Body of pancreas (tissue), 4 donors: ENCODE data around the gene OSBP2. TPM values are rescaled to one million over a fixed set of nuclear protein-coding genes. Genes with fewer than 3 reads are reported as not detected.

Experiments
- ATAC-seq: fragments of 150-250 bp; one replicate; pipeline ENCODE4 v1.9.1; 2016
- DNase-seq, 4 donors: peaks; one replicate each; pipeline ENCODE4 v3.0.0-alpha.2; 2019
- H3K27ac ChIP-seq, 4 donors: fragments of 200-600 bp; sonication (generic); 1 replicate in 3 of 4; 2 replicates in 1 of 4; pipeline versions ENCODE4 v1.5.1 to v1.6.1; 2016 to 2019; ENCODE audit warnings: mild to moderate bottlenecking in 1 of 4, mixed read lengths in 1 of 4, moderate library complexity in 1 of 4
- H3K27me3 ChIP-seq, 2 donors: fragments of 200-600 bp; sonication (generic); one replicate each; pipeline ENCODE4 v1.6.0; 2016; ENCODE audit warnings: mild to moderate bottlenecking in 1 of 2
- H3K36me3 ChIP-seq, 2 donors: fragments of 200-600 bp; sonication (generic); replicated peaks in 1 of 2; 2 replicates each; pipeline ENCODE4 v1.5.1; 2016; ENCODE audit warnings: low read depth in 2 of 2; ENCODE audit not compliant: insufficient read depth in 1 of 2
- H3K4me1 ChIP-seq: fragments of 200-600 bp; sonication (generic); one replicate; pipeline ENCODE4 v1.6.0; 2016
- H3K4me3 ChIP-seq, 2 donors: fragments of 200-600 bp; sonication (generic); 1 replicate in 1 of 2; 2 replicates in 1 of 2; pipeline ENCODE4 v1.5.1; 2016 to 2019
- H3K9me3 ChIP-seq, 3 donors: fragments of 200-600 bp; sonication (generic); 1 replicate in 2 of 3; 2 replicates in 1 of 3; pipeline ENCODE4 v1.5.1; 2016
- POLR2A ChIP-seq, 3 donors: fragments of 450-650 bp; IDR thresholded peaks; one replicate each; pipeline ENCODE4 v1.6.1; 2016; ENCODE audit warnings: antibody characterized with exemption in 3 of 3, mild to moderate bottlenecking in 2 of 3
- WGBS, 2 donors: methylation state at CpG; one replicate each; pipeline ENCODE4 v1.1.5; 2017; 5-methylcytosine and 5-hydroxymethylcytosine counted together
- intact Hi-C: fragments of 100-400 bp; cut with DNase I; formaldehyde crosslinking; loops from one replicate; pipeline ENCODE4 v1.15.1; 2023
- total RNA-seq, 2 donors: library from RNA; depleted of rRNA; stranded (reverse); fragments of >200 nt; gene quantifications; one replicate each; pipeline ENCODE4 v1.1.0, GENCODE V29; 2016
- TF ChIP-seq, protein P1 (sequence below), 7 experiments: fragments of 450-650 bp in 4 of 7; fragments of 200-600 bp in 3 of 7; sonication (generic) in 3 of 7; IDR thresholded peaks; one replicate each; pipeline ENCODE4 v1.5.1; 2016 to 2019; ENCODE audit warnings: antibody characterized with exemption in 7 of 7

Gene OSBP2
- total RNA-seq, 2 donors from 2014 or later: 2.3 to 3.0 TPM

DNA sequence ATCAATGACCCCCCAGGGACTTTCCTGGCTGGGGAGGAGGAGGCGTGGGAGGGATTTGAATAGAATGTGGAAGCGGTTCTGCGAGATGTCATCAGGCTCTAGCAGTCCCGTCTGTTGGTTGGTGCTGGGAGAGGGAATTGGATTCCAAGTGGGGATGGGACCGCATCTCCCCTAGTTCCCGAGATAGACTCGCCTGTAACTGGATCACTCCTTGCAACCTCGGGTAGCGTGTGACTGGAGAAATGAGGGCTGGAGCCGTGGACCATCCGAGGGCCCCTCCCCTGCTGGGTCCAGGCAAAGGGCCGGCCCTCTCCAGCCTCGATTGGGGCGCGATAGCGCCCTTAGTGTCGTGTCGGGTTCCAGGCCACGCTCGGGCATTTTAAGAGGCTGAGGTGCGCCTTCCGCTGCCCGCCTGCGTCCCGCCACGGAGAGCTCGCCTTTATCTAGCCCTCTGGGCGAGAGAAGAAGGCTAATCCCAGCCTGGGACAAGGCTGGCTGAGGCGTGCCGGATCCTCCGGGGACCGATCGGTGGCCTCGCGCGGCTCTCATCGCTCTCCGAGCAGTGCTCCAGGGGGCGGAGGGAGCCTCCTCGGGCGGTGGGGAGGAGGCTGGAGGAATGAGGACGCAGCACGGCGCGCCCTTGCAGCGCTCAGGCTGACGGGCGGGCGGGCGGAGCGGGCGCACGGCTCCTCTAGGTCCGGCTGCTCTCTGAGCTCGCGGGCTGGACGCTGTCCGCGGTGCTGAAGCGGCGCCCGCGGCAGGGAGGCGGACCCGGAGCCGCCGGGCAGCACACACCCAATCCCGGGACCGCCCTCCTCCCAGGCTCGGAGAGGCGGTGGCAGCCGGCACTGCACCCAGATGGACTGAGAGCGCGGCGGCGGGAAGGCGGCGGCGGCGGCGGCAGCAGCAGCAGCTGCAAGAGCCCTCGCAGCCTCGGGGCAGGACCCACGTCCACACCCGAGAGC lies 107.8 kb downstream of the OSBP2 start:
- peak; percentile 88 to 93 (median 90) for DNase-seq
- TF ChIP-seq POLR2A (IDR thresholded peaks at IDR 0.05): no peak
- TF ChIP-seq, protein P1, sequence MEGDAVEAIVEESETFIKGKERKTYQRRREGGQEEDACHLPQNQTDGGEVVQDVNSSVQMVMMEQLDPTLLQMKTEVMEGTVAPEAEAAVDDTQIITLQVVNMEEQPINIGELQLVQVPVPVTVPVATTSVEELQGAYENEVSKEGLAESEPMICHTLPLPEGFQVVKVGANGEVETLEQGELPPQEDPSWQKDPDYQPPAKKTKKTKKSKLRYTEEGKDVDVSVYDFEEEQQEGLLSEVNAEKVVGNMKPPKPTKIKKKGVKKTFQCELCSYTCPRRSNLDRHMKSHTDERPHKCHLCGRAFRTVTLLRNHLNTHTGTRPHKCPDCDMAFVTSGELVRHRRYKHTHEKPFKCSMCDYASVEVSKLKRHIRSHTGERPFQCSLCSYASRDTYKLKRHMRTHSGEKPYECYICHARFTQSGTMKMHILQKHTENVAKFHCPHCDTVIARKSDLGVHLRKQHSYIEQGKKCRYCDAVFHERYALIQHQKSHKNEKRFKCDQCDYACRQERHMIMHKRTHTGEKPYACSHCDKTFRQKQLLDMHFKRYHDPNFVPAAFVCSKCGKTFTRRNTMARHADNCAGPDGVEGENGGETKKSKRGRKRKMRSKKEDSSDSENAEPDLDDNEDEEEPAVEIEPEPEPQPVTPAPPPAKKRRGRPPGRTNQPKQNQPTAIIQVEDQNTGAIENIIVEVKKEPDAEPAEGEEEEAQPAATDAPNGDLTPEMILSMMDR (IDR thresholded peaks at IDR 0.05): peak; percentile 25 to 87 (median 62)
- no peaks in the 10 kb centered on the region for H3K9me3 ChIP-seq
- H3K36me3 ChIP-seq: no peaks in the 10 kb centered on the region
- whole genome bisulfite sequencing, 2 donors: 3 to 9% methylated on average over 10 to 81 of the region's 85 CpGs
- H3K4me1 ChIP-seq: peaks cover 11% of the 10 kb centered on the region
- H3K4me3 ChIP-seq: no peak overlapping the region
- no peak overlapping the region for H3K27ac ChIP-seq
- ATAC-seq: peak; percentile 99
- intact Hi-C loops: no loop called here
- H3K27me3 ChIP-seq: no peaks in the 10 kb centered on the region

DNA sequence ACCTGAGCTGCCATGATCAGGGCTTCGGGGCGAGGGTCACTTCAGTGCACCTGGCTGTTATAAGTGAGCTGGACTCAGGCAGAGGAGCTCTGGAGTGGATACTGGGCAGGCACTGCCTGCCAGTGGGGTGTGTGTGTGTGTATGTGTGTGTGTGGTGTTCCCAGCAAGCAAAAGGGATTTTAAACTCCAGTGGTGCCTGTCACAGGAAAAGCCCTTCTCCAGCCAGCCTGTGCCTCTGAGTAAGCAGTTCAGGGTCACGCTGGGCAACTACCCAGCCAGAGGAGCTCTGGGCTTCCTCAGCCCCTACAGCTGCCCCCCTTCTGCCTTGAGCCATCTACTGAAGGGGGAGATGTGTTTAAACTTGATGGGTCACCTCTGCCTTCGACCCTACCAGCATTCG lies 109.0 kb downstream of the OSBP2 start:
- TF ChIP-seq, protein P1 (IDR thresholded peaks at IDR 0.05): no peak
- no peak for TF ChIP-seq POLR2A (IDR thresholded peaks at IDR 0.05)
- intact Hi-C loops: no loop called here
- H3K9me3 ChIP-seq: no peaks in the 10 kb centered on the region
- DNase-seq (no peak), ATAC-seq (no peak)
- H3K36me3 ChIP-seq: no peaks in the 10 kb centered on the region
- no peaks in the 10 kb centered on the region for H3K27me3 ChIP-seq
- WGBS, 2 donors: 83% methylated on average over 5 of the region's 5 CpGs; no CpG with 5 or more reads in 1 of the 2 donors
- no peak overlapping the region for H3K4me3 ChIP-seq
- no peak overlapping the region for H3K27ac ChIP-seq
- H3K4me1 ChIP-seq: peaks cover 11% of the 10 kb centered on the region

DNA sequence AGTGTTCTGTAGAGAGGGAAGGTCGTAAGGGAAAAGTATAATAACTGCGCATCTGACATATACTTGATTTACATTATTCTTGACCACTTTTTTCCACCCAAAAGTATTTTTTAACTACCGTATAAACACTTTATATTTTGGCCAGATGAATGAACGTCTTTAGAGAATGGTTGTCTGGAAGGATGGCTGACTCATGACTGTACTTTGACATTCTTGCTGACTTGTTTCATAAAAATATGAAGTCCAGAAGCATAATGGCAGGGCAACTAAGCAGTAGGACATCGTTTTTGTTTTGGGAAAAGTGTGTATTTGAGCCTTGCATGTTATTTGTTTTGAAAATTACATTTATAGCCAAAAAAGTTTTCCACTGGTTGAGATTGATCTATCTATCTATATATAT lies 110.0 kb downstream of the OSBP2 start:
- no peak for ATAC-seq
- Histone ChIP-seq H3K4me1 (peaks cover 11% of the 10 kb centered on the region), H3K36me3 (no peaks in the 10 kb centered on the region), H3K9me3 (no peaks in the 10 kb centered on the region), H3K27ac (no peak overlapping the region), H3K27me3 (no peaks in the 10 kb centered on the region), H3K4me3 (no peak overlapping the region)
- TF ChIP-seq, protein P1 (IDR thresholded peaks at IDR 0.05): no peak
- TF ChIP-seq POLR2A (IDR thresholded peaks at IDR 0.05): no peak
- WGBS, 2 donors: 74 to 82% methylated on average over 5 of the region's 5 CpGs
- intact Hi-C loops: no loop called here
- no peak for DNase-seq

DNA sequence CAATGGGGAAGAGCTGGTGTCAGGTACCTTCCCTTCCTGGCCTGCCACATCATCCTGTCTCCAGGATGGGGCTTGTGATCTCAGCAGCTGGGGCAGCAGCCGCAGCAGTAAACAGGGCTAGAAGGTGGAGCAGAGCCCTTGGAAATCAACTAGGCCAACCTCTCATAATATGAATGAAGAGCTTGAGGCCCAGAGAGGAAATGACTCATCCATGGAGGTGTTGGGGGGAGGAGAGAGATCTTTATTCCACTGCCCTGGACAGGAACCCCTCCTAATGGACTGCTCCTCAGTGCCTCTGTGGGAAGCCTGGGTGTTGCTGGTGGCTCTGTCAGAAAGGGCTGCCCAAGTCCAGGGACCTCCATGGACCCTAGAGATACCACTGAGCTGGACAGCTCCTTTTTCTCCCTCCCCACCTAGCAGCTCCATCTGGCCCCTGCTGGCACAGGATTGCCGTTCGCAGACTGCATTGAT lies 111.8 kb downstream of the OSBP2 start:
- DNase-seq: no peak
- Histone ChIP-seq H3K36me3 (no peaks in the 10 kb centered on the region), H3K27me3 (no peaks in the 10 kb centered on the region), H3K27ac (no peak overlapping the region), H3K4me3 (no peak overlapping the region), H3K9me3 (no peaks in the 10 kb centered on the region), H3K4me1 (peaks cover 11% of the 10 kb centered on the region)
- 81 to 86% methylated on average over 2 to 3 of the region's 3 CpGs for WGBS, 2 donors
- no peak for ATAC-seq
- no peak for TF ChIP-seq POLR2A (IDR thresholded peaks at IDR 0.05)
- TF ChIP-seq, protein P1 (IDR thresholded peaks at IDR 0.05): no peak
- intact Hi-C loops: no loop called here
